ENCODE results near the gene SLC13A2.
"Not testable (repeated sequence)": the region's sequence is repeated elsewhere in the genome, so short reads cannot be mapped to it uniquely, and the experiment has no call there.

The SLC13A2 gene

DNA sequence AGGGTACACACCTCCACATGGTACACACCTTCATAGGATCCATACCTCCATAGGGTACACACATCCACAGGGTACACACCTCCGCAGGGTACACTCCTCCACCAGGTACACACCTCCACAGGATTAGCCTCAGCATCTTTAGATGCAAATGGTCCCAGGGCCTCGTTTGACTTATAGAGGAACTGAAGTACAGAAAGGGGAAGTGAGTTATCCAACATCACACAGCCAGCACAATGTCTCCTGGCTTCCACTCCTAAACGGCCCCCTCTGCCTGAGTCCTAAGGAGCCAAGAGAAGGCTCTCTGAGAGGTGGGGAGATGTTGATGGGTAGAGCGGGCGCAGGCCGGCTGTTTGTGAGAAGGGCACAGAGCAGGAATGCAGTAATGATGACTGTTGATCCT lies 44.7 kb downstream of the SLC13A2 start:
- no peak for DNase-seq (ENCODE audit: low read depth)

DNA sequence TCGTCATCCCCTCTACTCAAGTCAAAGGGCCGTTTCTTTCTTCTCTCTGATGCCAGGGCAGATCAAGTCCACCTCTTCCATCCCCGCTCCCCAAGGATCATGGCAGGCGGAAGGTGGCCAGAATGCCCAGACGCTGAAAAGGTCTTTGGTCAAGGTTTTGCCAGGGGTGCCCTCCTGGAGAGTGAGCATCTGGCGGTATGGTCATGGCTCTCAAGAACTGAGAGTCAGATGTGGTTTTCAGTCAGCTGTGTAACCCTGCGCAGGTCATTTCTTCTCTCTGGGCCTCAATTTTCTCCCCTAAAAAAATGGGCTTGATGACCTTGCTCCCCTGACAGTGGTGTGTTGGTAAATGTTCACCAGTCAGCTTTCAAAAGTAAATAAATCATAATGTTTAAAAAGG lies 45.1 kb downstream of the SLC13A2 start:
- no peak for DNase-seq (ENCODE audit: low read depth)

DNA sequence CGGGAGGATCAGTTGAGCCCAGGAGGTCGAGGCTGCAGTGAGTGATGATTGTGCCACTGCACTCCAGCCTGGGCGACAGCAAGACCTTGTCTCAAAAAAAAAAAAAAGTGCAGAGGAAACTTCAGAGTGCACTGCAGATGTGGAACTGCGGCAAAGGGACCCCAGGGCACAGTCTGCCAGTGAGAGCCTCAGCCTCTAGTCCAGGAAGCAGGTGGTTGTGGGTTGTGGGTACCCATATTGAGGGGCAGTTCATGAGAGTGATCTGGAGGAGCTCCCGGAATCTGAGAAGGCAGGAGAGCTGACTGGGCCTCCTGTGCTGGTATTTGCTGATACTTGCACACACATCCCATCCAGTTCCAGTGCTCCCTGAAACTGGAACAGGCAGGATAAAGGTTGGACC lies 45.8 kb downstream of the SLC13A2 start:
- DNase-seq (ENCODE audit: low read depth), result no peak

DNA sequence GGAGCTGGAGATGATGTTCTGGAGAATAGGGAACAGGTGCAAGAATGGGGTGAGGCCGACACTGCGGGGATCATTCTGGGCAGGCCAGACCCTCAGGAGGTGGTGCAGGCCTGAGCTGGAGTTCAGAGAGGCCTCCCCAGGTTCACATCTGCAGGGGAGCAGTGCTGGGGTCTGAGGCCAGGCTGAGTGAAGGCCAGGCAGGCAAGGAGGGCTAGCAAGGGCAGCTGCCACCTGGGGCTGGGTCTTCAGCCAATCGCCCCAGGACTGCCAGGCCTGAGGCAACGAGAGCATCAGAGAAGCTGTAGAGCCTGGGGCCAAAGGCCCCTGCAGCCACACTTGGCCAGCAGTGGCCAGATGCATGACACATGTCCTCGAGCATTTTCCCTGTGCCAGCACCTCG lies 47.2 kb downstream of the SLC13A2 start:
- DNase-seq (ENCODE audit: low read depth), result no peak

DNA sequence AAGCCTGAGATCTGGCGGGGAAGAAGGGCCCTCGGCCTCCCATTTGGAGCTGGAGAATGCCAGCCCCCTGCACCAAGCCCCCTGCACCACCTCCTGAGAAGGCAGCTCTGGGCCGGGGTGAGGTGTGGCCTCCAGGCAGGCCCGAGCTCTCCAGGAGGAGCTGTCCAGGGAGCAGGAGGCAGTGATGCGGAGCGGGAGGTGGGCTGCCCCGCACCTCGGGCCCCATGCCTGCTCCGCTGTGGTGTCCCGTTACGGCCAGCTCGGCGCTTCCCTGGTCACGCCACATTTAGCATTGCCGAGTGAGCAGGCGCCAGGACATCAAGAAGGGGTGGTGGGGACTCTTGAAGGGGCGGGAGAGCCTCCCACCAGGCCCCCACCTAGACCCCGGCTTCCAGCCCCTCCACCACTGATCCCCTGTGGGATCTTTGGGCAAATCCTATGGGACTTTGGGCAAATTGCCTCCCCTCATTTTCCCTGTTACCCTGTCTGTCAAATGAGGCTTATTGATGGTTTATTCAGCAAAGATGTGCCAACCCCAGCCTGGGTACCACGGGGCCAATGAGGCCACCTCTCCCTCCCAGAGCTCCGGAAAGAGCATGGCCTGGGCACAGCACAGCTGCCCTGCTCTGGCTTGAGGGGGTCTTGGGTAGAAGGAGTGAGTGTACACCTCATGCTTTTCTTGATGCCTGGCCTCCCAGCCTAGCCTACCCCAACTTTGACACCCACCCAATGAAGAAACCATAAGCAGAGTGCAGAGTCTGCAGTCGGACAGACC lies 48.1 kb downstream of the SLC13A2 start:
- DNase-seq (ENCODE audit: low read depth), result no peak

DNA sequence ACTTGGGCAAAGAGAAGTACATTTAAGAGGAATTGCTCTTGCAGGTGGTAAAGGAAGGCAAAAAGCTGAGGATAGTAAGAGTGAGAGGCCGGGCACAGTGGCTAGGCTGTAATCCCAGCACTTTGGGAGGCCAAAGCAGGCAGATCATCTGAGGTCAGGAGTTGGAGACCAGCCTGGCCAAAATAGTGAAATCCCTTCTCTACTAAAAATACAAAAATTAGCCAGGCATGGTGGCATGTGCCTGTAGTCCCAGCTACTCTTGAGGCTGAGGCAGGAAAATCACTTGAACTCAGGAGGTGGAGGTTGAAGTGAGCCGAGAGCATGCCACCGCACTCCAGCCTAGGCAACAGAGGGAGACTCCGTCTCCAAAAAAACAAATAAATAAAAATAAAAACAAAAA lies 48.8 kb downstream of the SLC13A2 start:
- DNase-seq (ENCODE audit: low read depth), result not testable (repeated sequence)

DNA sequence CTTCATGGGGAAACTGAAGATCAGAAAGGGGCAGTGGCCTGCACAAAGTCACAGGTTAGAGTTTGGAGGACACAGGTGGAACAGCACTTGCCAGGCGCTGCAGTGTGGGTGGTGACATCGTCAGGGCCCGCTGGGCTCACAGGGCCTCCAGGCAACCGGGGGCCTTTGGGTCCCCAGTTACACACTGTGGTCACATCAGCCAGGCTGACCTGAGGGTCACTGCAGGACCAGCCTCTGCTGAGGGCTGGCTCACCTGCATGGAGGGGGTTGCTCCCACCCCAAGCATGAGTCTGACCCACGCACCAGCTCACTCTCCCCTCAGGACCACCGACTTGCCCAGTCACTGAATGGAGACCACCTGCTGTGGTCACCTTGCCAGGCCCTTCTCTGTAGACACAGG lies 49.7 kb downstream of the SLC13A2 start:
- DNase-seq (ENCODE audit: low read depth), result no peak

DNA sequence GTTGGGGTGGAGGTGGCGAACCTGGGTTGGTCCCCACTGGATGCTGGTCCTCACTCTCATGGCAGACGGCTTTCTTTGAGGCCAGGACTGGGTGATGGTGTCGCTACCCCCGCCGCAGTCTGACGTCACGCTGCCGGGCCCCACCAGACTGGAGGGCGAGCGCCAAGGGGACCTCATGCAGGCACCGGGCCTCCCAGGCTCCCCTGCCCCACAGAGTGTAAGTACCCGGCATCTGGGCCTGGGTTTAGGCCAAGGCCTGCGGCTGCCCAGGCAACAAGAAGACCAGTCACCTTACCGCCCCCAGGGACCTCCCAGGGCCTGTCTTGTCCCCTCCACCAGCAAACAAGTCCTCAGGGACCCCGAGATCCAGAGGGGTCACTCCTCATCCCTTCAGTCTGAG lies 50.4 kb downstream of the SLC13A2 start:
- DNase-seq (ENCODE audit: low read depth), result no peak

DNA sequence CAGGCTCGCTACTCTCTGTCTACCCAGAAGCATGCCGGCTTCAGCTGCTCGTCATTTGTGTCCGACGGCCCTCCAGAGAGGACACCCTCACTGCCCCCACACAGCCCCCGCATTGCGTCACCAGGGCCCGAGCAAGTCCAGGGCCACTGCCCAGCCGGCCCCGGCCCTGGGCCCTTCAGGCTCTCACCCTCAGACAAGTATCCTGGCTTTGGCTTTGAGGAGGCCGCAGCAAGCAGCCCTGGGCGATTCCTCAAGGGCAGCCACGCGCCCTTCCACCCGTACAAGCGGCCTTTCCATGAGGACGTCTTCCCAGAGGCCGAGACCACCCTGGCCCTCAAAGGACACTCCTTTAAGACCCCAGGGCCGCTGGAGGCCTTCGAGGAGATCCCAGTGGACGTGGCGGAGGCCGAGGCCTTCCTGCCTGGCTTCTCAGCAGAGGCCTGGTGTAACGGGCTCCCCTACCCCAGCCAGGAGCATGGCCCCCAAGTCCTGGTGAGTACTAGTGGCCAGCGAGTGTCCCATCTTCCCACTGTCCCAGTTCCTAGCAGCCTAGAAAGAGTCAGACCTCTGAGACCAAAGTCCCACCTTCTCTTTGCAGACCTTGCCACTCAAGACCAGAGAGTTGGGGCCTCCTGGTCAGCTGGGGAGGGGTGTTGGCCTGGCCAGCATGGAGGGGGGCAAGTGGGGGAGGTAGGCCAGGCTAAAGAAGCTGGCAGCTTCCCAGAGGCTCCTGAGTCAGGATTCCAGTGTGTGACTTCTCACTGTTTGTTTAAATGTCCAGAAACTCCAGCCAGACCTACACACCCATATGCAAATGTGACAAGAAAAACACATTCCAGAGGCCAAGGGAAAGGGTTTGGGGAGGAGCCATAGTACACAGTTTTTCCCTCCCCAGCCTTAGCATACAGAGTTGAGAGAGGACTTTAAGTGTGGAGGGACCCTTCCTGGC lies 51.3 kb downstream of the SLC13A2 start:
- peak; percentile 34 for DNase-seq (ENCODE audit: low read depth)

DNA sequence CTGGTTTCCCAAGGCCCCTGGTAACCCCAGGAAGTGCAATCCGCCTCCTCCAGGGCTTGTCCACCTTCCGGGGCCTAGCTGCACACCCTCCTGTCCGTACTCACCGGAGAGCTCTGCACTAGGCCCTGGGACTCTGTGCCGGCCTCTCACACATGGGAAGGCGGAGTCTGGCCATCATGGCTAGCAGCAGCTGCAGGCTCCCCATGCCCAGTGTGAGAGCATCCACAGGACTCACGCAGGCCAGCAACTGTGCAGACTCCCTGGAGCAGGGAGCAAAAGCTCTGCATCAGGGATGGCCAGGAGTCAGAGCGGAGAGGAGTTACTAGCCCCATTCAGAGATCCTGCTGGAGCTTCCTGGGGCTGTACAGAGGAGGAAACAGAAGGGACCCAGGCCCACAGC lies 52.9 kb downstream of the SLC13A2 start:
- no peak for DNase-seq (ENCODE audit: low read depth)

DNA sequence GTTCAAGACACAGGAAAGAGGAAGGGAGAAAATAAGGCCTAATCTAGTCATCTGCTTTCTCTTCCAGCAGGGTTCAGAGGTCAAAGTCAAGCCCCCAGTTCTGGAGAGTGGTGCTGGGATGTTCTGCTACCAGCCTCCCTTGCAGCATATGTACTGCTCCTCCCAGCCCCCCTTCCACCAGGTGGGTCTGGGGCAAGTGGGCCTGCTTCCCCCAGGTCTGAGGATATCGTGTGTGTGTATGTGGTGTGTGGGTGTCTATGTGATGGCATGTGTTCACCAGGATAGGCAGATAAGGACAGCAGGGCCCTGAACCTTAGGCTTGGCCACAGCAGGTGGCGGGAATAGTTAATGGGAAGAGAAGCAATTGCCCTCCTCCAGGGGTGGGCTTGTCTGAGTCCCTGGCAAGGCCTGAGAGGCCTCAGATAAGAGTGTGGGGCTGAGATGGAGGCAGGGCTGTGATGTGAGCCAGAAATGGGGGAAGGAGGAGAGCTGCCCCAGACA lies 53.8 kb downstream of the SLC13A2 start:
- DNase-seq (ENCODE audit: low read depth), result no peak

DNA sequence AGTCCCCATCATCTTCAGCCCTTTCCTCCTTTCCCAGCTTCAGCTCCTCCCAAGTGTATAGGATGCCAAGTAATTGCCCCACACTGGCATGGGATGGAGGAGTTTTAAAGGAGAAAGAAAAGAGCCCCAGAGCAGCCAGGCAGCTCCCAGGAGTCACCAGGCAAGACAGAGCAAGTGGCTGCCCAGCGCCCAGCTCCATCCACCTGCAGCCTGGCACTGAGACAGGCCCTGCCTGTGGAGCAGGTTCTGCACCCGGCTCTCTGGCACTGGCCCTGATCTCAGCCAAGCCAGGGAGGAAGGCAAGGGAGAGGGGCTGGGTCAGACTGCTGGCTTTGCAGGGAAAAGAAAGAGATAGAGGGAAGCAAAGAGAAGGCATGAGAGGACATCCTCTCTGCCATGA lies 54.4 kb downstream of the SLC13A2 start:
- no peak for DNase-seq (ENCODE audit: low read depth)

DNA sequence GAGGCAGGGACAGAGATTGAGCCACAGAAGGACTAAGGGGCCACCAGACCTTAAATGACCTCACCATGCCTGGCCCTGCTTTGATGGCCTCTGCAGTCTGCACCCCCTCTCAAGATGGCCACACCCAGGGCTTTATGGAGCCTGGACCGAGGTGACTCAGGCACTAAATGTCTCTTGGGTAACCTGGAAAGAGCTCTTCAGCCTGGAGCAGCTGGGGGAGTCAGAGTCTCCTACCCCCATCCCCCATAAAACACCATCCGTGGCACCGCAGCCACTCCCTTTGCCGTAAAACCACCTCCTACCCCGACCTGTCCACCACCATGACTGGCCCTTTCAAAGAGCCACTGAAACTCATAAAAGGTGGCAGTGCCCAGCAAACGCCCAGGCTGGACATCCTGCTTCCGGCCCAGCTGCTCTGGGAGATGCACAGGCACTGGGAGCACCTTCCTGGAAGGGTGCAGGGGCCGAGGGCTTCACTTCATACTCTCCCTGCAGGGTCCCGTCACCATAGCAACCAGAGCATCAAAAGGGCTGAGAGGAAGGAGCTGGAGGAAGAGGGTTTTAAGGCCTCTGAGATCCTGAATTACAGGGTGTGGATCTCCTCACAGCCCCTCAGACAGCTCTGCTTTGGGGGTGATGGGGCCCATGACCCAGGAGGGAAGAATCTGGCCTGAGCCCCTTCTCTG lies 55.0 kb downstream of the SLC13A2 start:
- no peak for DNase-seq (ENCODE audit: low read depth)

DNA sequence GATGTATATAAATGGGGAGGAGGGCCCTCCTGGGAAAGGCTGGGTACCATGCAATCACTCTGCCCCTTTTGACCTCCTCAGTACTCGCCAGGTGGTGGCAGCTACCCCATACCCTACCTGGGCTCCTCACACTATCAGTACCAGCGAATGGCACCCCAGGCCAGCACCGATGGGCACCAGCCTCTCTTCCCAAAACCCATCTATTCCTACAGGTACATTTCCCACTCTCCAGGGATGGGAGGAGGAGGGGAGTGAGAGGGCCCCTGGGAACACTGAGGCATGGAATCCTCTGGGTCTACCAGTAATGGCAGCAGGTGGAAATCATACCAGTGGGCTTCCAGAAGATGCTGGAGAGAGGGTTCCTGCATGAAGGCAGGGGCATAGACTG lies 55.6 kb downstream of the SLC13A2 start:
- DNase-seq (ENCODE audit: low read depth), result no peak

DNA sequence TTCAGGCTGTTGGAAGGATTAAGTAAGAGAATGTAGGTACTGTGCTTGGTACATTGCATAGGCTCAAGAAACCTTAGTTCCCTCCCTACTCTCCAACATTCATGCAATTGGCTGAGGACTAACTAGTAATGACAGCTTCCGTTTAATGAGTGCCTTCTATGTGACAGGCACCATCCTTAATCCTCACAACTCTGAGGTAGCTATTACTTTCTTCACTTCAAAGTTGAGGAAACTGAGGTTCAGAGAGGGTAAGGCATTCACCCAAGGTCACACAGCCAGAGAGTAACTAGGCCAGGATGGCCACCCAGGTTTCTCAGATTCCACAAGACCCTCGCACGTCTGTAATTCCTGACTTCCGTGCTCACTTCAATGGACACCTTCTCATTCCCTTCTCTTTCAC lies 56.8 kb downstream of the SLC13A2 start:
- no peak for DNase-seq (ENCODE audit: low read depth)

DNA sequence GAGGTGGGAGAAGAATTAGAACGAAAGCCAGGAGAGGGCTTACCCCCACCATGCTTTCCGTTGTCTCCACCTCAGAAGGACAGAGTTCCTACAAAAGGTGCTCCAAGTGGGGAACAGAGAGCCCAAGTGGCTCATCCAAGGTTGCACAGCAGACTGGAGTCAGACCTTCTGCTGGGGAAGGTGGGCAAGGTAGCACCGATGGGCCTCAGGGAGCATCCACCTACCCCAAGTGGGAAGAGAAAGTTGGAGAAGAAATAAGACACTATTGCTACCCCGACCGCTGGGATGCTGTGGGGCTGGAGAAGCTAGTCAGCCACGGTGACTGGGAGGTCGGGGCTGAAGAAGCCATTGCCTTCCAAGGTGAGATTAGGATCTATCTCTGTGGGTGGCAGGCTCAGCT lies 57.5 kb downstream of the SLC13A2 start:
- no peak for DNase-seq (ENCODE audit: low read depth)

DNA sequence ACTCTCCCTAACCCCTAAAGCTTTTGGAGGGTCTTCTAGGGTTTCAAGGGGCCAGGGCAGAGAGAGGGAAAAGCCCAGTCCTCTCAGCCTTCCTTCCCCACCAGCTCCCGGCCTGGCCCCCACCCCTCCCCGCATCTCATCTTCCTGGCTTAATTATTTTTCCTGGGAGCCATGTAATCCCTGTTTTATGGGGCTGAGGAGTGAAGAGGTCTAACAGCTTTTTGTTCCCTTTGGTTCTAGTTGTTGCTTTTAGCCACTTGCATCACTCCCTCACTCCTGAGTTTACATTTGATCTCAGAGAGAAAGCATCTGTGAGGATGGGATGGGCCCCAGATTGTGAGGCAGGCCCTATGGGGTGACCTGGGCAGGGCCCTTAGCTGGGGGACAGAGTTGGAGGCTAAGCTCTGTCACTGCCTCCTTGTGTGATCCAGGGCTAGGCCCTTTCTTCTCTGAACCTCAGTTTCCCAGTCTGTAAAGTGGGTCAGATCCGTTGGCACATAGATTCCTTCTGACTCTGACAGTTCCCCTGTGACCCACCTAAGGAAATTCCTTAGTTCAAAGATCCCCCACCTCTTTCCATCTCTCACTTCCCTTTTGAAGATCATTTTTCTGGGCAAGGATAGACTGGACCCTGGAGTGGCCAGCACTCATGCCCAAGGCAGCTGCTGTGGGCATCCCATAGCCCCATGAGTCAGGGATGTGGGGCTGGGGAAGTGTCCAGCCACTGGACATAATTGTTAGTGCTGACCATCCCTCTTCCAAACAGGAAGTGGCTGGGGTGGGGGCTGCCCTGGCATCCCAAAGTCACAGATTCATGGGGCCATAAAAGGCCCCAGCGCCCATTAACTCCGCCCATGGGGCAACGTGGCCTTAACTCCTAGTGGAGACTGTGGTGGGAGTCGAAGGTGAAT lies 58.9 kb downstream of the SLC13A2 start:
- DNase-seq (ENCODE audit: low read depth), result no peak

DNA sequence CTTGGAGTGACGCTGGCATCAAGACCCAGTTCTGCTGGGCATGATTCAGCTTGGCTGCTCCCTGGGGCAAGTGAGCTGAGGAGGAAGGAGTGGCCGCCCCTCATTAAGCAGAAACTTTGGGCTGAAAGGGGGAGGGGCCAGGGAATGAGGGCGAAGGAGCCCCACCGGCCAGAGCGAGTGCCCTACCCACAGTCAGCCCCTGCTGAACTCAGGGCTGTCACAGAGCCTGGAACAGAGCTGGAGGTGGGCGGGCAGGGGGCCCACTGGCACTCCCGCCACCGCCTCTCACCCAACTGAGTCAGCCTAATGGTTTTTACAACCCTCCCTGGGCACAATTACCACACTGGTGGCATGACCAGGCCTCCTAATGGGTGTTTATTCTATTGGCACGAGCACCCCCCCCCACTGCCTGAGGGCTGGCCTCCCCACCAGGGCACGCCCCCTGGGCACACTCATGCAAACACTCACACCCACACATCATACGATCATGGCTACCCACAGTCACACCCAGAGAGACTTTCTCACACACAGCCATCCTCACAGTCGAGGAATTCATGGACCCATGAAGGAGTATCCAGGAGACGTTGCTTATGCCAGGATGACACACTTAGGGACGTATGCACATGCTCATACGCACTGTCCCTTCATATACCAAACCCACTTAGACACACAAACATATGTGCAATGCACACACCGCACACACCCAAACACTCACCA lies 59.8 kb downstream of the SLC13A2 start:
- no peak for DNase-seq (ENCODE audit: low read depth)

DNA sequence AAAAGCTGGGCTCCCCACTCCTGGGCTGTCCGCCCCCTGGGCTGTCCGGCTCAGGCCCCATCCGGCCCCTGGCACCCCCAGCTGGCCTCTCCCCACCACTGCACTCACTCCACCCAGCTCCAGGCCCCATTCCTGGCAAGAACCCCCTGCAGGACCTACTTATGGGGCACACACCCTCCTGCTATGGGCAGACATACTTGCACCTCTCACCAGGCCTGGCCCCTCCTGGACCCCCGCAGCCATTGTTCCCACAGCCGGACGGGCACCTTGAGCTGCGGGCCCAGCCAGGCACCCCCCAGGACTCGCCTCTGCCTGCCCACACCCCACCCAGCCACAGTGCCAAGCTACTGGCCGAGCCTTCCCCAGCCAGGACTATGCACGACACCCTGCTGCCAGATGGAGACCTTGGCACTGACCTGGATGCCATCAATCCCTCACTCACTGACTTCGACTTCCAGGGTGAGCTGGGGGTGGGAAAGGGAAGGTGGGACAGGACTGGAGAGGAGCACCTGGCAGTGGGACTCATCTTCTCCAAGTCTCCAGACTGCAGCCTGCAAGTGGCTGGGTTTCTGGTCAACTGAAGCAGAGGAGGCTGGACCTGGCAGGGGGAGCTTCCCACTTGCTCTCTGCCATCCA lies 61.4 kb downstream of the SLC13A2 start:
- DNase-seq (ENCODE audit: low read depth), result no peak

DNA sequence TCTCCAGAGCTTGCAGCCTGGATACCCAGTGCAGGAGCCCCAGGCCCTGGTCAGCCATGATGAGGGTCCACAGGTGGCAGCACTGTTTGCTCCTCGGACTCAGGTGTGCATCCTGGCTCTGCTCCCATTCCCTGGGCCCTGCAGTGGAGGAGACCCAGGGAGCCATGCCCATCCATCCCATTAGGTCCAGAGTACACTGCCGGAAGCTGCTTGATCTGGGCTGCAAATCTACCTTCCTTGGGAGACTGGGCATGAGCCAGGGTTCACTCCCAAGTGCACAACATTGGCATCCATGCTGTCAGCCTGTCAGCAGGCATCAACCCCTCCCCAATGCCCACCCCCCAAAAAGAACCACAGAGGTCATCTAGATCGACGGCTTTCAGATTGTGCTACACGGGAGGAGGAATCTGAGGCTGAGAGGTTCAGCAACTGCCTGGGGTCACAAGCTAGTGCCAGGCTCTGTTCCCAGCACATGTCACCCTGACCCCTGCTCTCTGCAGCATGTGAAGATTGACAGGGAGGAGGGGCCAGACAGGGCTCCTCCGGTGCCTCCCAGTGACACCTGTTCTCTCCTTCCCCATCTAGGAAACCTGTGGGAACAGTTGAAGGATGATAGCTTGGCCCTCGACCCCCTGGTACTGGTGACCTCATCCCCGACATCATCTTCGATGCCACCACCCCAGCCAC lies 63.2 kb downstream of the SLC13A2 start:
- no peak for DNase-seq (ENCODE audit: low read depth)

Data from HS-27A (cell line).